H1 (cell line): ENCODE results near the gene MTRFR. TPM values are rescaled to one million over a fixed set of nuclear protein-coding genes. Genes with fewer than 3 reads are reported as not detected.

ENCODE experiments used
- CTCF ChIA-PET: fragments of 300-600 bp; sonication (Branson Sonifier 250); formaldehyde crosslinking; loops from one replicate; lab custom pipeline; 2021; ENCODE audit not compliant: partially characterized antibody; lab: Charles Lee
- POLR2A ChIA-PET: fragments of 300-600 bp; sonication (Branson Sonifier 250); formaldehyde crosslinking; loops from one replicate; lab custom pipeline; 2021; ENCODE audit warnings: inconsistent platforms; ENCODE audit not compliant: partially characterized antibody; lab: Charles Lee
- DNase-seq, 2 experiments: peaks; one replicate each; pipeline versions ENCODE4 v3.0.0 to v3.0.0-alpha.2; 2010 to 2022; ENCODE audit warnings: low spot score in 2 of 2, low read depth in 1 of 2, mixed read lengths in 1 of 2
- FAIRE-seq: peaks from 2 replicates; lab custom pipeline; 2011; peaks lifted over from hg19 to GRCh38; lab: Jason Lieb, UNC
- H2AFZ ChIP-seq: 2 replicates; pipeline ENCODE4 v1.8.1; 2012; ENCODE audit warnings: low read length, inconsistent platforms
- H2AK5ac ChIP-seq: 2 replicates; pipeline ENCODE4 v1.6.1; 2013; ENCODE audit warnings: low read depth, low read length
- H2BK120ac ChIP-seq: replicated peaks from 2 replicates; pipeline ENCODE3; 2013; ENCODE audit warnings: low read depth, low read length, inconsistent platforms
- H2BK12ac ChIP-seq: 2 replicates; pipeline ENCODE4 v1.6.1; 2013; ENCODE audit warnings: low read depth, low read length
- H2BK15ac ChIP-seq: 2 replicates; pipeline ENCODE4 v1.6.1; 2013; ENCODE audit warnings: low read length
- H2BK20ac ChIP-seq: 2 replicates; pipeline ENCODE4 v1.6.1; 2013; ENCODE audit warnings: low read length
- H2BK5ac ChIP-seq: 2 replicates; pipeline ENCODE4 v1.6.1; 2013; ENCODE audit warnings: low read depth, low read length
- H3K14ac ChIP-seq: 2 replicates; pipeline ENCODE4 v1.6.1; 2013; ENCODE audit warnings: inconsistent platforms; ENCODE audit not compliant: insufficient read length
- H3K18ac ChIP-seq: 2 replicates; pipeline ENCODE4 v1.6.1; 2013; ENCODE audit warnings: low read length; ENCODE audit errors: extremely low read depth
- H3K23ac ChIP-seq: 2 replicates; pipeline ENCODE4 v1.6.1; 2013; ENCODE audit warnings: inconsistent platforms; ENCODE audit not compliant: insufficient read length
- H3K23me2 ChIP-seq: 2 replicates; pipeline ENCODE4 v1.6.1; 2013; ENCODE audit warnings: low read depth, low read length
- H3K27ac ChIP-seq: 2 replicates; pipeline ENCODE4 v1.6.1; 2011; ENCODE audit warnings: low read depth, low read length, inconsistent platforms
- H3K27me3 ChIP-seq, 4 experiments: replicated peaks in 1 of 4; 1 replicate in 1 of 4; 2 replicates in 3 of 4; pipeline versions ENCODE4 v1.6.1 to v1.8.1; 2011 to 2013; ENCODE audit warnings: low read length in 3 of 4, mild to moderate bottlenecking in 3 of 4, inconsistent platforms in 2 of 4, mixed read lengths in 2 of 4, moderate library complexity in 1 of 4; ENCODE audit not compliant: control insufficient read depth in 3 of 4, insufficient read depth in 3 of 4; ENCODE audit errors: extremely low read depth in 1 of 4
- H3K36me3 ChIP-seq, 4 experiments: 2 replicates each; pipeline versions ENCODE4 v1.6.1 to v1.8.1; 2011 to 2013; ENCODE audit warnings: mild to moderate bottlenecking in 4 of 4, low read length in 3 of 4, moderate library complexity in 2 of 4, control low read depth in 1 of 4, inconsistent platforms in 1 of 4; ENCODE audit not compliant: insufficient read depth in 4 of 4, control insufficient read depth in 2 of 4
- H3K4ac ChIP-seq: replicated peaks from 2 replicates; pipeline ENCODE3; 2013; ENCODE audit warnings: low read length, low read depth, mixed read lengths, inconsistent platforms; ENCODE audit not compliant: insufficient read length
- H3K4me1 ChIP-seq, 4 experiments: replicated peaks in 1 of 4; 1 replicate in 1 of 4; 2 replicates in 3 of 4; pipeline versions ENCODE4 v1.6.1 to v1.8.1; 2011 to 2013; ENCODE audit warnings: low read length in 3 of 4, inconsistent platforms in 2 of 4, mixed read lengths in 1 of 4; ENCODE audit not compliant: insufficient read depth in 4 of 4, control insufficient read depth in 3 of 4
- H3K4me2 ChIP-seq, 2 experiments: 2 replicates each; pipeline versions ENCODE4 v1.6.1 to v1.8.1; 2011 to 2013; ENCODE audit warnings: low read depth in 2 of 2, low read length in 2 of 2, control low read depth in 1 of 2, inconsistent platforms in 1 of 2, mild to moderate bottlenecking in 1 of 2; ENCODE audit not compliant: insufficient read depth in 1 of 2
- H3K4me3 ChIP-seq, 4 experiments: fragments of 200-600, 300-600 bp in 1 of 4; sonication (generic), shearing (Covaris generic), sonication (Bioruptor Twin) in 1 of 4; 2 replicates each; pipeline versions ENCODE4 v1.5.1 to v1.8.1; 2011 to 2016; ENCODE audit warnings: low read length in 4 of 4, low read depth in 3 of 4, control low read depth in 2 of 4, inconsistent platforms in 2 of 4, mild to moderate bottlenecking in 2 of 4, mixed read lengths in 1 of 4, moderate library complexity in 1 of 4; ENCODE audit not compliant: insufficient read depth in 2 of 4; ENCODE audit errors: extremely low read depth in 1 of 4
- H3K56ac ChIP-seq: replicated peaks from 2 replicates; pipeline ENCODE3; 2013; ENCODE audit warnings: low read depth, mild to moderate bottlenecking, mixed read lengths, low read length, inconsistent platforms; ENCODE audit not compliant: insufficient read length
- H3K79me1 ChIP-seq: 2 replicates; pipeline ENCODE4 v1.6.1; 2013; ENCODE audit warnings: low read depth, low read length, control low read depth
- H3K79me2 ChIP-seq, 2 experiments: 2 replicates each; pipeline versions ENCODE4 v1.6.1 to v1.8.1; 2012 to 2013; ENCODE audit warnings: low read length in 2 of 2, mild to moderate bottlenecking in 2 of 2, inconsistent platforms in 1 of 2; ENCODE audit not compliant: insufficient read depth in 2 of 2, control insufficient read depth in 1 of 2
- H3K9ac ChIP-seq, 4 experiments: replicated peaks in 1 of 4; 1 replicate in 1 of 4; 2 replicates in 3 of 4; pipeline versions ENCODE4 v1.6.1 to v1.8.1; 2011 to 2013; ENCODE audit warnings: low read depth in 3 of 4, low read length in 3 of 4, control low read depth in 2 of 4, mild to moderate bottlenecking in 2 of 4, moderate library complexity in 2 of 4, inconsistent platforms in 1 of 4; ENCODE audit errors: extremely low read depth in 1 of 4
- H3K9me3 ChIP-seq, 2 experiments: 2 replicates each; pipeline versions ENCODE4 v1.6.1 to v1.8.1; 2012 to 2013; ENCODE audit warnings: mild to moderate bottlenecking in 2 of 2, moderate library complexity in 2 of 2, control low read depth in 1 of 2, inconsistent platforms in 1 of 2, low read depth in 1 of 2, low read length in 1 of 2, mixed read lengths in 1 of 2; ENCODE audit not compliant: insufficient read depth in 2 of 2
- H4K20me1 ChIP-seq, 2 experiments: replicated peaks in 1 of 2; 2 replicates each; pipeline versions ENCODE3 to v1.8.1; 2011 to 2013; ENCODE audit warnings: inconsistent platforms in 2 of 2, low read length in 2 of 2, mild to moderate bottlenecking in 1 of 2; ENCODE audit not compliant: insufficient read depth in 2 of 2, control insufficient read depth in 1 of 2
- H4K5ac ChIP-seq: 2 replicates; pipeline ENCODE4 v1.6.1; 2013; ENCODE audit warnings: low read length, low read depth, mixed read lengths, inconsistent platforms; ENCODE audit not compliant: insufficient read length
- H4K8ac ChIP-seq: 2 replicates; pipeline ENCODE4 v1.8.0; 2013; ENCODE audit warnings: mild to moderate bottlenecking, moderate library complexity, low read length, inconsistent platforms; ENCODE audit not compliant: insufficient read depth; ENCODE audit errors: extremely low read depth
- H4K91ac ChIP-seq: replicated peaks from 2 replicates; pipeline ENCODE3; 2013; ENCODE audit warnings: low read length, mixed read lengths, inconsistent platforms; ENCODE audit not compliant: insufficient read length
- CREB1 ChIP-seq: IDR thresholded peaks from 2 replicates; pipeline ENCODE4 v1.6.1; 2012; ENCODE audit warnings: inconsistent platforms
- EP300 ChIP-seq, 2 experiments: IDR thresholded peaks; 1 replicate in 1 of 2; 2 replicates in 1 of 2; pipeline ENCODE4 v1.6.1; 2011 to 2012; ENCODE audit warnings: low read depth in 2 of 2, low read length in 2 of 2, mild to moderate bottlenecking in 2 of 2, borderline replicate concordance in 1 of 2, inconsistent platforms in 1 of 2, moderate library complexity in 1 of 2
- GTF2F1 ChIP-seq: IDR thresholded peaks from 2 replicates; pipeline ENCODE4 v1.6.1; 2012; ENCODE audit warnings: low read depth, low read length, improper control_type of control experiment, borderline replicate concordance
- KDM4A ChIP-seq: IDR thresholded peaks from one replicate; pipeline ENCODE4 v1.7.1; 2012; ENCODE audit warnings: low read depth, mild to moderate bottlenecking, moderate library complexity, low read length, inconsistent platforms; ENCODE audit not compliant: severe bottlenecking
- POLR2A ChIP-seq, 2 experiments: IDR thresholded peaks; 1 replicate in 1 of 2; 2 replicates in 1 of 2; pipeline ENCODE4 v1.6.1; 2011; ENCODE audit warnings: low read depth in 2 of 2, low read length in 2 of 2, mild to moderate bottlenecking in 2 of 2; ENCODE audit errors: control extremely low read depth in 1 of 2
- RFX5 ChIP-seq: IDR thresholded peaks from 2 replicates; pipeline ENCODE4 v1.6.1; 2011; ENCODE audit warnings: low read depth, low read length, improper control_type of control experiment, borderline replicate concordance
- RXRA ChIP-seq: IDR thresholded peaks from 2 replicates; pipeline ENCODE4 v1.6.1; 2011; ENCODE audit warnings: low read depth, mild to moderate bottlenecking, low read length, moderate library complexity; ENCODE audit not compliant: insufficient read depth
- SAP30 ChIP-seq: fragments of 300-600 bp; sonication (generic); IDR thresholded peaks from 2 replicates; pipeline ENCODE4 v1.7.1; 2012; ENCODE audit warnings: low read length, moderate library complexity, mild to moderate bottlenecking, inconsistent platforms; ENCODE audit not compliant: insufficient read depth, insufficient replicate concordance
- SIX5 ChIP-seq: IDR thresholded peaks from 2 replicates; pipeline ENCODE4 v1.6.1; 2011; ENCODE audit warnings: mild to moderate bottlenecking, low read depth, low read length
- SP2 ChIP-seq: IDR thresholded peaks from 2 replicates; pipeline ENCODE4 v1.6.1; 2012; ENCODE audit warnings: mild to moderate bottlenecking, low read length, inconsistent platforms
- SRF ChIP-seq: IDR thresholded peaks from 2 replicates; pipeline ENCODE4 v1.6.1; 2011; ENCODE audit warnings: mild to moderate bottlenecking, low read depth, low read length, moderate library complexity
- SUZ12 ChIP-seq: fragments of 200-600 bp; sonication (generic); IDR thresholded peaks from 2 replicates; pipeline ENCODE4 v1.6.1; 2012; ENCODE audit warnings: mild to moderate bottlenecking, inconsistent platforms, low read length, moderate library complexity, mixed read lengths
- TEAD4 ChIP-seq: IDR thresholded peaks from 2 replicates; pipeline ENCODE4 v1.6.1; 2012; ENCODE audit warnings: low read depth, low read length, inconsistent platforms, mixed read lengths
- YY1 ChIP-seq: IDR thresholded peaks from 2 replicates; pipeline ENCODE4 v1.6.1; 2011; ENCODE audit warnings: low read depth, mild to moderate bottlenecking, low read length
- WGBS, 2 experiments: shearing (Covaris generic) in 1 of 2; methylation state at CpG; one replicate each; pipeline versions ENCODE4 v1.1.6 to v1.1.7; 2013 to 2015; ENCODE audit warnings: low lambda C conversion rate in 2 of 2, mixed read lengths in 2 of 2, inconsistent platforms in 1 of 2, low coverage in 1 of 2, missing lambda C conversion rate in 1 of 2; ENCODE audit not compliant: insufficient replicate concordance in 2 of 2, insufficient coverage in 1 of 2, insufficient read length in 1 of 2; ENCODE audit errors: extremely low coverage in 1 of 2, missing lambda C conversion rate in 1 of 2; 5-methylcytosine and 5-hydroxymethylcytosine counted together
- polyA plus RNA-seq, 7 experiments: library from polyadenylated mRNA; depleted of rRNA in 3 of 7; stranded (reverse) in 5 of 7; unstranded in 2 of 7; fragments of >200 nt in 5 of 7; fragments of 200-250 nt in 2 of 7; gene quantifications; 1 replicate in 5 of 7; 2 replicates in 1 of 7; 4 replicates in 1 of 7; pipeline versions ENCODE4 v1.2.1 to v1.2.3, GENCODE V29; 2011 to 2013; ENCODE audit warnings: missing spikeins in 2 of 7, mixed read lengths in 2 of 7
- total RNA-seq: library from RNA; stranded (reverse); fragmentation: NEBNext Ultra II Directional; extraction: Animal tissue kit (Norgen Biotek cat#: 25700); gene quantifications from 2 replicates; pipeline ENCODE4 v1.2.1, GENCODE V29; 2021

The MTRFR gene
- total and polyA plus RNA-seq, 2 of the 8 experiments (the other 6 are each of a cell fraction or from before 2014, with no cell fraction given), result 9.2 to 12.9 TPM

DNA sequence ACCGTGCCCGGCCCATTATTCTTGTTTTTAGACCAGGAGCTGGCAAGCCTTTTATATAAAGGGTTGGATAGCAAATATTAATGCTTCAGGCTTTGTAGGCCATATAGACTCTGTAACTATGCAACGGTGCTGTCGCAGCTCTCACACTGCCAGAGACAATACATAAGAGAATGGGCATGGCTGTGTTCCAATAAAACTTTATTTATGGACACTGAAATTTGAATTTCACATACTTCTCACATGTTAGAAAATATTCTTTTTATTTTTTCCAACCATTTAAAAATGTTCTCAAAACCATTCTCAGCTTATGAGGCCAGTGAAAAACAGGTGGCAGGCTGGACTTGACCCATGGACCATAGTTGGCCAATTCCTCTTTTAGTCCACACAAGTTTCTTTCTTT, 51.4 kb downstream of the MTRFR start:
- Histone ChIP-seq H3K36me3 (no peaks in the 10 kb centered on the region; a peak in 1 of 8 replicates), H3K9ac (no peak overlapping the region), H4K20me1 (peaks cover 0 to 3% of the 10 kb centered on the region in 2 experiments), H3K4me1 (no peaks in the 10 kb centered on the region; a peak in 1 of 7 replicates), H2BK20ac (no peak overlapping the region), H3K56ac (no peak overlapping the region), H3K14ac (no peak overlapping the region), H2AFZ (no peak overlapping the region), H3K79me2 (no peaks in the 10 kb centered on the region), H3K27me3 (no peaks in the 10 kb centered on the region), H3K23me2 (no peaks in the 10 kb centered on the region), H3K18ac (no peak overlapping the region), H3K27ac (no peak overlapping the region), H4K8ac (no peak overlapping the region), H2BK15ac (no peak overlapping the region), H4K5ac (no peak overlapping the region), H3K9me3 (no peaks in the 10 kb centered on the region; a peak in 1 of 4 replicates), H2BK120ac (no peak overlapping the region), H3K23ac (no peak overlapping the region), H3K4ac (no peak overlapping the region), H2AK5ac (no peak overlapping the region), H3K79me1 (no peaks in the 10 kb centered on the region), H2BK5ac (no peak overlapping the region), H4K91ac (no peak overlapping the region), H3K4me2 (no peak overlapping the region), H2BK12ac (no peak overlapping the region), H3K4me3 (no peak overlapping the region)
- DNase-seq (no peak), FAIRE-seq (no peak)
- WGBS, 2 experiments, result 100% methylated on average over 4 of the region's 4 CpGs; no CpG with 5 or more reads in 1 of the 2 experiments
- ChIA-PET CTCF (interaction anchor here (1.2 to 1.7 kb wide), 2 partner anchors 11 to 15 kb away, joined by 3 read pairs; no protein-coding TSS in a partner anchor), POLR2A (interaction anchor here (0.6 to 1.6 kb wide), 2 partner anchors 15 to 220 kb away, joined by 3 to 4 read pairs; no protein-coding TSS in a partner anchor)
- no peak for TF ChIP-seq SRF
- no peak for TF ChIP-seq RFX5
- no peak for TF ChIP-seq GTF2F1
- no peak for TF ChIP-seq RXRA
- no peak for TF ChIP-seq SIX5
- TF ChIP-seq POLR2A (IDR thresholded peaks at IDR 0.05; ENCODE audit: control extremely low read depth in 1 of 2, low read depth in 2 of 2, low read length in 2 of 2), result no peak
- TF ChIP-seq SUZ12, result no peak
- TF ChIP-seq CREB1, result no peak
- no peak for TF ChIP-seq SAP30
- no peak for TF ChIP-seq SP2
- no peak for TF ChIP-seq TEAD4
- no peak for TF ChIP-seq KDM4A
- no peak for TF ChIP-seq YY1
- TF ChIP-seq EP300 (IDR thresholded peaks at IDR 0.05; ENCODE audit: borderline replicate concordance in 1 of 2, low read depth in 2 of 2, low read length in 2 of 2), result no peak
